CD4-positive, alpha-beta memory T cell (primary cell): ENCODE measurements around the gene WDFY2. TPM values are rescaled to one million over a fixed set of nuclear protein-coding genes. Genes with fewer than 3 reads are reported as not detected.
A peak's percentile ranks its signal among the peaks of the same experiment; 100 is the strongest.

Experiments used
- CTCF ChIA-PET: fragments of 350-600 bp; sonication (Branson Sonifier 250); formaldehyde crosslinking; loops from one replicate; lab custom pipeline; 2021; ENCODE audit warnings: inconsistent platforms; ENCODE audit not compliant: partially characterized antibody; lab: Charles Lee
- POLR2A ChIA-PET: fragments of 350-600 bp; sonication (Branson Sonifier 250); formaldehyde crosslinking; loops from one replicate; lab custom pipeline; 2021; ENCODE audit not compliant: partially characterized antibody; lab: Charles Lee
- DNase-seq, 5 donors: peaks; one replicate each; pipeline versions ENCODE4 v3.0.0 to v3.0.0-alpha.2; 2020 to 2022; ENCODE audit warnings: mixed read lengths in 1 of 5
- H3K27ac ChIP-seq: one replicate; pipeline ENCODE4 v1.7.0; 2013; ENCODE audit warnings: low read depth, low read length
- H3K27me3 ChIP-seq: 2 replicates; pipeline ENCODE4 v1.7.0; 2013; ENCODE audit warnings: mild to moderate bottlenecking, low read length, moderate library complexity; ENCODE audit not compliant: insufficient read depth
- H3K36me3 ChIP-seq: 2 replicates; pipeline ENCODE4 v1.7.0; 2013; ENCODE audit warnings: mild to moderate bottlenecking, low read length, moderate library complexity; ENCODE audit not compliant: insufficient read depth
- H3K4me1 ChIP-seq: 2 replicates; pipeline ENCODE4 v1.7.0; 2013; ENCODE audit warnings: mild to moderate bottlenecking, low read length, moderate library complexity; ENCODE audit not compliant: insufficient read depth
- H3K4me3 ChIP-seq, 2 donors: one replicate each; pipeline ENCODE4 v1.7.0; 2013; ENCODE audit warnings: low read length in 2 of 2, mild to moderate bottlenecking in 1 of 2
- H3K9me3 ChIP-seq, 2 donors: one replicate each; pipeline ENCODE4 v1.7.0; 2013; ENCODE audit warnings: low read length in 2 of 2, control low read depth in 1 of 2; ENCODE audit not compliant: control insufficient read depth in 1 of 2
- H3K27ac Mint-ChIP-seq, 7 donors: one replicate each; pipeline ENCODE4 v1.8.0; 2020 to 2021; ENCODE audit warnings: mixed read lengths in 7 of 7, mild to moderate bottlenecking in 6 of 7, inconsistent platforms in 3 of 7, moderate library complexity in 3 of 7
- H3K27me3 Mint-ChIP-seq, 2 donors: one replicate each; pipeline ENCODE4 v1.8.0; 2020 to 2021; ENCODE audit warnings: mixed read lengths in 2 of 2
- H3K36me3 Mint-ChIP-seq, 2 donors: one replicate each; pipeline ENCODE4 v1.8.0; 2020 to 2021; ENCODE audit warnings: mixed read lengths in 2 of 2, inconsistent platforms in 1 of 2, mild to moderate bottlenecking in 1 of 2
- H3K4me1 Mint-ChIP-seq, 4 donors: one replicate each; pipeline ENCODE4 v1.8.0; 2020 to 2021; ENCODE audit warnings: mixed read lengths in 4 of 4, mild to moderate bottlenecking in 1 of 4
- H3K4me3 Mint-ChIP-seq, 8 donors: one replicate each; pipeline ENCODE4 v1.8.0; 2020 to 2021; ENCODE audit warnings: mixed read lengths in 8 of 8, mild to moderate bottlenecking in 7 of 8, moderate library complexity in 6 of 8, inconsistent platforms in 3 of 8
- H3K9me3 Mint-ChIP-seq, 8 donors: one replicate each; pipeline ENCODE4 v1.8.0; 2020 to 2021; ENCODE audit warnings: mixed read lengths in 8 of 8, mild to moderate bottlenecking in 5 of 8, inconsistent platforms in 3 of 8, moderate library complexity in 1 of 8
- intact Hi-C: fragments of 100-400 bp; cut with micrococcal nuclease; formaldehyde crosslinking; loops from one replicate; pipeline ENCODE4 v1.15.1; 2023
- polyA plus RNA-seq, 2 donors: library from polyadenylated mRNA; unstranded; fragments of 300-500 nt; fragmentation: Illumina TruSeq; gene quantifications; one replicate each; pipeline ENCODE4 v1.2.3, GENCODE V29; 2021
- total RNA-seq, 2 experiments: library from RNA; stranded (reverse); gene quantifications; one replicate each; pipeline ENCODE4 v1.2.3, GENCODE V29; 2021

Gene WDFY2
- total and polyA plus RNA-seq, 4 experiments from 2014 or later = 3.8 to 21.8 (median 14.5) TPM

DNA sequence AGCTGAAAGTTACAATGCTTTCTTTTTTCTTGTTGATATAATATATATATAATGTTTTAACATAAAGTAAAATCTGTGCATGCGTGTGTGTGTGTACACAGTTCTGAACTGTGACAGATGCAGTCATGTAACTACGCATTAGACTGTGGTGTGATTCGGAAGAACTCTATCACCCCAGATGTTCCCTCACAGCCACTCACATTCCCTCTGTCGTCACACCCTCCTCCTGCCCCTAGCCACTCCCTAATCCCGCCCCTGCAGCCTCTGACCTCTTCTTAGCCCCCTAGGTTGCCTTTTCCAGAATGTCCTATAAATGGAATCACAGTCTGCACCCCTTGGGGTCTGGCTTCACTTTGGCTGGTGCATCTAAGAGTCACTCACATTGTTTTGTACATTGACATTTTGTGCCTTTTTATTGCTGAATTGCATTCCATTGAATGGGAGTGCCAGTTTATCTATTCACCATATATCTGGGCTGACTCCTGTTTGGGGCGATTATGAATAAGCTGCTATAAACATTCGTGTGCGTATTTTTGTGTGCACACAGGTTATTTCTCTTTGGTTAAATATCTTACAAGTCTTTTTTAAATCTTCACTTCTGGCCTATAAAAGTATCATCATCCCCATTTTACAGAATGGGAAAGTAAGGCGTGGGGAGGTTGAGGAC is 199.3 kb downstream of the WDFY2 start:
- no peaks in the 10 kb centered on the region for H3K9me3 ChIP-seq
- Mint-ChIP-seq H3K27ac (peak overlapping the region in 3 of 7 donors; percentile 31 to 55 (median 42)), H3K4me1 (peaks cover 0 to 4% (median under 1%) of the 10 kb centered on the region in 4 donors), H3K9me3 (no peaks in the 10 kb centered on the region), H3K36me3 (peaks cover 18 to 25% of the 10 kb centered on the region in 2 donors), H3K4me3 (no peak overlapping the region), H3K27me3 (no peaks in the 10 kb centered on the region)
- H3K4me3 ChIP-seq = no peak overlapping the region
- no peaks in the 10 kb centered on the region for H3K4me1 ChIP-seq
- CTCF ChIA-PET = interaction anchor here (5.6 kb wide), 1 partner anchor 13 kb away, joined by 21 read pairs; no protein-coding TSS in a partner anchor
- no peaks in the 10 kb centered on the region for H3K27me3 ChIP-seq
- intact Hi-C loops = no loop called here
- DNase-seq = no peak
- no peaks in the 10 kb centered on the region for H3K36me3 ChIP-seq
- POLR2A ChIA-PET = no interaction called here
- no peak overlapping the region for H3K27ac ChIP-seq

DNA sequence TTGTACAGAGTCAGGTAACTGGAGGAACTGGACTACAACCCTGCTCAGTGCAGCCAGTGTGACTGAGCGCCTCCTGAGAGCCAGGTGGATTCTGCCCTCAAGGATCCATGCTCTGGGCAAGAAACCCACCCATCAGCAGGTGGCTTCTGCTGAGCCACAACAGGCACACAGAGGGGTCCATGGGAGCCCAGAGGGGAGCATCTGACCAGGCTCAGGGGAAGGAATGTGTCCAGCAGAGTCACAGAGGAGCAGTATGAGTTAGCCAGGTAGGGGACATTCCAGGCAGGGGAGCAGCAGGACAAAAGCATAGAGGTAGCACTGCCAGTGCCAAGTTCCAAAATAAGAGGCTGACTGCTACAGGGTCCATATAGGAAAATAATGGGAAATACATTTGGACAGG is 199.8 kb downstream of the WDFY2 start:
- no peaks in the 10 kb centered on the region for H3K27me3 ChIP-seq
- Mint-ChIP-seq H3K9me3 (no peaks in the 10 kb centered on the region), H3K27ac (peak overlapping the region in 1 of 7 donors; percentile 55), H3K27me3 (no peaks in the 10 kb centered on the region), H3K4me1 (peaks cover 0 to 4% (median under 1%) of the 10 kb centered on the region in 4 donors), H3K4me3 (no peak overlapping the region), H3K36me3 (peaks cover 20 to 28% of the 10 kb centered on the region in 2 donors)
- no peak overlapping the region for H3K4me3 ChIP-seq
- no peak overlapping the region for H3K27ac ChIP-seq
- ChIA-PET POLR2A (no interaction called here), CTCF (interaction anchor here (5.6 kb wide), 1 partner anchor 13 kb away, joined by 21 read pairs; no protein-coding TSS in a partner anchor)
- no peaks in the 10 kb centered on the region for H3K36me3 ChIP-seq
- no peaks in the 10 kb centered on the region for H3K9me3 ChIP-seq
- DNase-seq = no peak
- H3K4me1 ChIP-seq = no peaks in the 10 kb centered on the region
- intact Hi-C loops = no loop called here

DNA sequence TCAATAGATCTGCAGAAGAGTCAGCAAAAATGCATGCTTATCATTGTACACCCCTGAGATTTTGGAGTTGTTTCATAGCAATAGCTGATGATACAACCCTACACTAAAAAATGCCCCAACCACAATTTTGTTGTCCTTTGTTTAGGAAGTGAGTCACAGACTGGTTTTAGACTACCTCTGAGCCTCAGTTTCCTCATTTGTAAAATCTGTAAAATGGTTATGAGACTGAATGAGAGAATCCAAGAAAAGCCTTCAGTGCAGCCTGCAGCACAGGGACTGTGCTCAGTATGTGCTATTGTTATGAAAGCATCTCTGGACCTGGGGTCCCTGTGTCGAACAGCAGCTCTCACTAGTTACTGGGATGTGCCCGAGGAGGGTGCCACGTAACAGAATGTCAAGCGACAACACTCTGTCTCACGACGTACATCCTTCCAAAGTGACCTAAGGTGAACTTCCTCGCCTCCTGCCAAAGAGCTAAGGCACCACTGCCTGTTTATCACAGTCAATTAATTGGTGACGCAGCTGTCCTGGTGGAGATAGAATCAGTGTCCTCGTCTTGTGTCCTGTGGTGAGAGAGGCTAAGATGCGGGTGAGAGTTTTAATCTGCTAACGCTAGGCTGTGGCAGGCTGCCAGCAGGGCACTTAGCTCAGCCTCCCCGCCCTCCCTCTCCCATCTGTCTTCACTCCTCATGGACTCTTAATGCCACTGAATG is 201.6 kb downstream of the WDFY2 start:
- POLR2A ChIA-PET = interaction anchor here (0.6 kb wide), 1 partner anchor 430 kb away, joined by 4 read pairs; no protein-coding TSS in a partner anchor

DNA sequence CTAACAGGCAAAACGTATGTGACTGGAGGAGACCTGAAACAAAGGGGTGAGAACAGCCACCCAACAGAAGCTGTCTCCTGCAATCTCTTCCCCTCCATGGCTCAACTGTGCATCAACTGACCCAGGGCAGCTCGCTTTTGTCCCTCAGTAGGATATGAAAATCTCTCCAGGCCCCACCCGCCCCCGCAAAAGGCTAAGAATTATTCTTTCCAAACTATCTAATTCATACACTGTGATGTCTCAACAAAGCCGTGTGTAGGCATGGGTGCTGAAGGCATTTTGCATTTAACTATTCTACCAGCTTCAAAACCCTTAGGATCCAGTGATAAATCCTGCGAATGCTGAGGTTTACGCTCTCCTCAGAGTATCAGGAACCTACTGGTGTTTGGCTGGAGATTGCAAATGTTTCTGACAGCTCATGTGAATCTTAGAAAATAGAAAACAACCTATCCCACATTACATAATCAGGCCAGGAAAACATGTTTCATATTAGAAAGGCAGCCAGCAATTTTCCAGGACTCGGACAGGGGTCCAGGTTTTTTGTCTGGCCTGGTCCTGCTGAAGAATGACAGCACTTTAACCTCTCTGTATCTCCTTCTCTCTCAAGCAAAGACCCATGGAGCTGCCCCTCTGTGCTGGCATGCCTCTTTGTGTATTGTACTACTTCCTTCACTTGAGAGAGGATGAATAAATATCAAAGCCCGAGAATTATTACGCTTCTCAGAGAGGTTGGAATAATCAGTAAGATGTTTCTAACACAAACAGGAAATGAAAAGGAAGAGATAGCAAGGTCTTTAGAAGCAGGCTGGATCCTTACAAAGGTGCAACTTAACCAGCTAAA is 202.4 kb downstream of the WDFY2 start:
- Mint-ChIP-seq H3K4me1 (peaks cover 0 to 3% (median 3%) of the 10 kb centered on the region in 4 donors), H3K27me3 (no peaks in the 10 kb centered on the region), H3K36me3 (peaks cover 31 to 42% of the 10 kb centered on the region in 2 donors), H3K4me3 (no peak overlapping the region), H3K9me3 (peaks cover 0 to 2% (median 0%) of the 10 kb centered on the region in 8 donors), H3K27ac (peak overlapping the region in 2 of 7 donors; percentile 60 to 69)
- no peak overlapping the region for H3K27ac ChIP-seq
- intact Hi-C loops = no loop called here
- CTCF ChIA-PET = interaction anchor here (0.8 to 5.6 kb wide), 4 partner anchors 10 to 46 kb away, joined by 3 to 21 read pairs (median 4); no protein-coding TSS in a partner anchor
- H3K4me3 ChIP-seq = no peak overlapping the region
- POLR2A ChIA-PET = interaction anchor here (0.6 to 1.0 kb wide), 2 partner anchors 334 to 430 kb away, joined by 3 to 4 read pairs; partner anchors contain the start of gene INTS6
- H3K4me1 ChIP-seq = no peaks in the 10 kb centered on the region
- no peak for DNase-seq
- H3K36me3 ChIP-seq = no peaks in the 10 kb centered on the region
- H3K27me3 ChIP-seq = no peaks in the 10 kb centered on the region
- no peaks in the 10 kb centered on the region for H3K9me3 ChIP-seq

More for the DNA sequence above, 201.6 kb downstream of the WDFY2 start:
- Histone ChIP-seq H3K4me1 (no peaks in the 10 kb centered on the region), H3K4me3 (no peak overlapping the region), H3K9me3 (no peaks in the 10 kb centered on the region), H3K36me3 (no peaks in the 10 kb centered on the region), H3K27ac (no peak overlapping the region), H3K27me3 (no peaks in the 10 kb centered on the region)
- Mint-ChIP-seq H3K36me3 (peaks cover 28 to 37% of the 10 kb centered on the region in 2 donors), H3K27me3 (no peaks in the 10 kb centered on the region), H3K4me1 (peaks cover 0 to 4% (median 2%) of the 10 kb centered on the region in 4 donors), H3K9me3 (peaks cover 0 to 2% (median 0%) of the 10 kb centered on the region in 8 donors), H3K27ac (no peak overlapping the region), H3K4me3 (no peak overlapping the region)
- CTCF ChIA-PET = interaction anchor here (0.8 to 5.6 kb wide), 2 partner anchors 11 to 13 kb away, joined by 3 to 21 read pairs; no protein-coding TSS in a partner anchor
- intact Hi-C loops = no loop called here
- DNase-seq = no peak

DNA sequence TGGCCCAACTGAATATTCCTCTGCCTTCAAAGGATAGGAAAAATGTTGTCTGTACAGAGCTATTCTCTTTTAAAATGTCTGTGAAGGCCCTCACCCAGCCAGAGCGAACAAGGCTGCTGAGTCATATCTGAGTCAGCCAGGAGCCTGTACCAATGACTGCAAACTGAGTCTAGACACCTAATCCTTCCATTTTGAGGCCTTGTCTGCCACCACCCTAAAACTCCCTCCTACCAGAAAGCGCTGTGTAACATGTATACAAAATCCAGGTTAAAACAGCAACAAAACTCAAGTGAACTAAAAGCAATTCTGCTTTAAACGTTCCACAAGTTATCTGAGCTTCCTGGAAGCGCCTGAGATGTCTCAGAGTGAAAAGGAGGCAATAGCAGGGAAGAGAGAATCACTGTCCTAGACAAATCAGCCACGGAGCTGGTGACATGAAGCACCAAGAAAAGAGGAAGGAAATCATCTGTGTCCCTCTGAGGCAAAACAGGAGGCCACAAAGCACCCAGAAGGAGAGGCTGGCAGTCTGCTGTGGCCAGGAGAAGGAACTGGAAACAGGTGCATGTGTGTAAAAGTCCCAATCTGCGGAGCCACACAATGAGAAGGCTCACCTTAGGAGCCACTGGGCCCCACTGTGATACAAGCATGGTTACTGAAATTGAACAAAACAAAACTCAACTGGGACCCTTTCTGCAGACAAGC is 209.5 kb downstream of the WDFY2 start:
- intact Hi-C loops = no loop called here
- Histone ChIP-seq H3K36me3 (peaks cover 7% of the 10 kb centered on the region), H3K4me3 (no peak overlapping the region), H3K27me3 (no peaks in the 10 kb centered on the region), H3K27ac (no peak overlapping the region), H3K4me1 (no peaks in the 10 kb centered on the region), H3K9me3 (no peaks in the 10 kb centered on the region)
- no peak for DNase-seq
- CTCF ChIA-PET = interaction anchor here (1.2 to 5.7 kb wide), 4 partner anchors 349 to 669 kb away, joined by 3 to 59 read pairs (median 4); no protein-coding TSS in a partner anchor
- Mint-ChIP-seq H3K27ac (peak overlapping the region in 3 of 7 donors; percentile 18 to 70 (median 27)), H3K36me3 (peaks cover 47 to 52% of the 10 kb centered on the region in 2 donors), H3K4me3 (no peak overlapping the region), H3K9me3 (peaks cover 0 to 2% (median 0%) of the 10 kb centered on the region in 8 donors), H3K4me1 (peaks cover 7 to 21% (median 12%) of the 10 kb centered on the region in 4 donors), H3K27me3 (no peaks in the 10 kb centered on the region)
- POLR2A ChIA-PET = interaction anchor here (1.2 kb wide), 1 partner anchor 341 kb away, joined by 3 read pairs; no protein-coding TSS in a partner anchor

DNA sequence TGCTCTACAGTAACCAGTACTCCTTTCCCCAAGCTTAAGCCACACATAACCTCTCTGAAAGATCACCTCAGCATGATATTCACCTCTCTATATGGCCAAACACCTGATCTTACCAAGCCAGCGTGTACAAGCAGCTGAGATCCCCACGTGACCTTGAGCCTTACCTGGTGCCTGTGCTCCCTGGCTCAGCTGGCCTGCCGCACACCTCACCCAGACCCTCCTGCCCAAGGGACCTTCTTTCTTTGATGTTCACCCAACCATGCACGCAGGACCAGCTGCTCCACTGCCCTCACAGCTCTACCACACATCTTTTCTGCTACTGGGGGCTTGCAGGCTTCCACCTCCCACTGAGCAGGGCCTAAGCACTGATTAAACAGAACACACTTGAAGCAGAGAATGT is 210.7 kb downstream of the WDFY2 start:
- Histone ChIP-seq H3K4me3 (no peak overlapping the region), H3K36me3 (peaks cover 7% of the 10 kb centered on the region), H3K9me3 (no peaks in the 10 kb centered on the region), H3K27ac (no peak overlapping the region), H3K27me3 (no peaks in the 10 kb centered on the region), H3K4me1 (no peaks in the 10 kb centered on the region)
- ChIA-PET CTCF (interaction anchor here (1.0 to 5.7 kb wide), 7 partner anchors 20 to 670 kb away, joined by 3 to 61 read pairs (median 4); no protein-coding TSS in a partner anchor), POLR2A (interaction anchor here (13.8 kb wide), 1 partner anchor 343 kb away, joined by 220 read pairs; the partner anchor contains the start of gene INTS6)
- Mint-ChIP-seq H3K4me3 (no peak overlapping the region), H3K36me3 (peaks cover 40 to 41% of the 10 kb centered on the region in 2 donors), H3K9me3 (peaks cover 0 to 2% (median 0%) of the 10 kb centered on the region in 8 donors), H3K4me1 (peaks cover 7 to 21% (median 13%) of the 10 kb centered on the region in 4 donors), H3K27me3 (no peaks in the 10 kb centered on the region), H3K27ac (peak overlapping the region in 2 of 7 donors; percentile 29 to 63)
- no peak for DNase-seq
- intact Hi-C loops = loop anchor here (5.0 kb wide), 2 partner anchors 428 to 573 kb away; partner anchors contain the start of gene FAM124A
